ENCODE data around the gene PARD6A.

- TF ChIP-seq POLR2A (IDR thresholded peaks at IDR 0.05) = no peak
- TF ChIP-seq EP300 (IDR thresholded peaks at IDR 0.05) = no peak
- no peak for TF ChIP-seq POLR2AphosphoS5 (IDR thresholded peaks at IDR 0.05)
Measured at GRCh38 chr16:67655363-67655762, 5.4 kb upstream of the PARD6A start.
